ENCODE measurements around the gene UBE2V1.

GRCh38 chr20:50039706-50040431 is 73.1 kb downstream of the UBE2V1 start:
- no peak for TF ChIP-seq MAZ (IDR thresholded peaks at IDR 0.05; ENCODE audit: borderline replicate concordance, low read depth, low read length)
- no peak for TF ChIP-seq RAD21 (conservative IDR thresholded peaks at IDR 0.05 in 1 of 2, IDR thresholded peaks at IDR 0.05 in 1 of 2)
- TF ChIP-seq RARB (CRISPR knock-in tag; IDR thresholded peaks at IDR 0.05), result no peak
- TF ChIP-seq CTCF (IDR thresholded peaks at IDR 0.05), result no peak
- TF ChIP-seq JUN (IDR thresholded peaks at IDR 0.05), result no peak
- TF ChIP-seq HDAC2 (IDR thresholded peaks at IDR 0.05), result no peak
- TF ChIP-seq BHLHE40 (IDR thresholded peaks at IDR 0.05; ENCODE audit: low read depth, low read length), result no peak
- TF ChIP-seq HMGXB4 (CRISPR knock-in tag; IDR thresholded peaks at IDR 0.05; ENCODE audit: borderline replicate concordance), result no peak
- TF ChIP-seq EP300 (IDR thresholded peaks at IDR 0.05), result no peak
- no peak for TF ChIP-seq ZNF302 (CRISPR knock-in tag; IDR thresholded peaks at IDR 0.05)
- TF ChIP-seq PBX3 (IDR thresholded peaks at IDR 0.05), result no peak
- no peak for TF ChIP-seq PHF8 (IDR thresholded peaks at IDR 0.05; ENCODE audit: borderline replicate concordance, low read depth)
